NCI-H748 treated with DMSO at 0.1 percent for 48 hours (cell line): ENCODE results near the gene TOX3.

ENCODE experiments used
- DNase-seq: peaks from one replicate; lab custom pipeline; 2025; lab: John Stamatoyannopoulos, UW

Gene TOX3

DNA sequence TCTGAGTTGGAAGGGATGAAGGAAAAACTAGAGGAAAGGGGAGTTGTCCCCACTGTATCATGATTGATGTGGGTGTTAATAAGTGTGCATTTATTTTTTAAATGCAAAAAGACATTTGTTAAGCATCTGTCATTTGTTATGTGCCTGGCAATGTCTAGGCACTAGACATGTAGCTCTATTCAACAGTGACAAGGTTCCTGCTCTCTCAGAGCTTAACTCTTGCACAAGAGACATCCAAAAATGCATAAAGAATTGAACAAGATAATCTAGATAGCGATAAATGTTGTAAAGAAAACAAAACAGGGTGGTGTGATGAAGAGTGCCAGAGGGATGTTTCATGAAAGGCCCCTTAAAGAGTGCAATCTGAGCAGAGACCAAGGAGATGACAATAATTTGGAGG, 148.9 kb downstream of the TOX3 start:
- no peak for DNase-seq

DNA sequence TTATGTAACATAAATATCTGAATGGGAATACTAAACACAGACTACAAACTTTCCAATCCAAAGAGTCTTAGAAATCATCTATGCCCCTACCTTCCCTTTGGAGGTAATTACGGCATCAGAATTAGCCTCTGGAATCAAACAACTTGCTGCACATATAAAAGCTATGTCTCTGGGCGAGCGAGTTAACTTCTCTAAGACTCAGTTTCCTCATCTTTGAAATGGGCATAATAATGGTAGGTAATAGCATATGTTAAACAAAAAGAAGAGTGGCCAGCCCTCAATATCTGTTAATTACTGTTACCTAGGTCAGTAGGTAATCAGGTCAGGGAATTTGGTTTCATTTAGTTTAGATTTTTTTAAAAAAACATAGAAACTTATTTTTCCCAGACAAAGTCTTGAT, 153.5 kb downstream of the TOX3 start:
- no peak for DNase-seq

DNA sequence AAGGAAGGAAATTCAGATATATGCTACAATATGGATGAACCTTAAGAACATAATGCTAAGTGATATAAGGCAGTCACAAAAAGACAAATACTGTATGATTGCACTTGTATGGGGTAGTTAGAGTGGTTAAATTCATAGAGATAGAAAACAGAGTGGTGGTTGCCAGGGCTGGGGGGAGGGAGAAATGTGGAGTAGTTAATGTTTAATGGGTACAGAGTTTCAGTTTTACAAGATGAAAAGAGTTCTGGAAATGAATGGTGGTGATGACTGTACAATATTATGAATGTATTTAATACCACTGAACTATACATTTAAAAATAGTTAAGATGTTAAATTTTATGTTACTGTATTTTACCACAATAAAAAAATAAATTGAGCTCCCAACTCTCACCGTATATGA, 157.9 kb downstream of the TOX3 start:
- no peak for DNase-seq
